Measurements from ENCODE around the gene SNRK.

DNA sequence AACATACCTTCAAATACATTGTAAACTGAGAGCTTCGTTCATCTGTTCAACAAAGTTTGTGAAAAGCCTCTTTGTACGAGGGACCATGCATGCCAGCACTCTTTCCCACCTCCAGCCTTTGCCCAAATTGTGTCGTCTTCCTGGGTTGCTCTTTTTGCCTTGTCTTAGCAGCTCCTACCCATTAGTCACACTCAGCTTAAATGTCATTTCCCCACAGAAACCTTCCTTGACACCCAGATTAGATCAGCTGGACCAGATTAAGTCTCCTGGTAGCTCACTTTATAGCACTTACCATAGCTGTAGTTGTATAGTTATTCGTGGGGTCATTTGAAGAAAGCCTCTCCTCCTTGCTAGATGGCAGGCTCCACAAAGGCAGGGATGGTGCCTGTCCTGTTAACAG lies 24.1 kb upstream of the SNRK start:
- TF ChIP-seq CTCF (IDR thresholded peaks at IDR 0.05; ENCODE audit: insufficient read depth, low read length, poor library complexity, severe bottlenecking) (no peak), EZH2phosphoT487 (conservative IDR thresholded peaks at IDR 0.05; ENCODE audit: low read length) (no peak)
